Stimulated activated CD8-positive, alpha-beta memory T cell treated with anti-CD3 and anti-CD28 coated beads, Interleukin-4, amount 100 ng/mL, for 1 hour (primary cell): ENCODE measurements around the gene KRTAP10-5.
"Not testable (repeated sequence)": the region's sequence is repeated elsewhere in the genome, so short reads cannot be mapped to it uniquely, and the experiment has no call there.

Experiments
- DNase-seq, 2 donors: peaks; one replicate each; pipeline ENCODE4 v3.0.0-alpha.2; 2020; ENCODE audit warnings: low read depth in 2 of 2, low spot score in 1 of 2

KRTAP10-5 gene

DNA sequence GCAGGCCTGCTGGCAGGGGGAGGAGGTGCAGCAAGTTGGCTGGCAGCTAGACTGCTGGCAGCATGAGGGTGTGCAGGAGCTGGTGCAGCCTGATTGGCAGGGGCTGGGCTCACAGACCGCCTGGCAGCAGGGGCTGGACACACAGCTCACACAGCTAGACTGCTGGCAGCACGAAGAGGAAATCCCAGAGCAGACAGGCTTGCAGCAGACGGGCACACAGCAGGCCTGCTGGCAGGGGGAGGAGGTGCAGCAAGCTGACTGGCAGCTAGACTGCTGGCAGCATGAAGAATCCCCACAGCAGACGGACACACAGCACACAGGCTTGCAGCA is 11.4 kb upstream of the KRTAP10-5 start:
- DNase-seq = not testable (repeated sequence)

DNA sequence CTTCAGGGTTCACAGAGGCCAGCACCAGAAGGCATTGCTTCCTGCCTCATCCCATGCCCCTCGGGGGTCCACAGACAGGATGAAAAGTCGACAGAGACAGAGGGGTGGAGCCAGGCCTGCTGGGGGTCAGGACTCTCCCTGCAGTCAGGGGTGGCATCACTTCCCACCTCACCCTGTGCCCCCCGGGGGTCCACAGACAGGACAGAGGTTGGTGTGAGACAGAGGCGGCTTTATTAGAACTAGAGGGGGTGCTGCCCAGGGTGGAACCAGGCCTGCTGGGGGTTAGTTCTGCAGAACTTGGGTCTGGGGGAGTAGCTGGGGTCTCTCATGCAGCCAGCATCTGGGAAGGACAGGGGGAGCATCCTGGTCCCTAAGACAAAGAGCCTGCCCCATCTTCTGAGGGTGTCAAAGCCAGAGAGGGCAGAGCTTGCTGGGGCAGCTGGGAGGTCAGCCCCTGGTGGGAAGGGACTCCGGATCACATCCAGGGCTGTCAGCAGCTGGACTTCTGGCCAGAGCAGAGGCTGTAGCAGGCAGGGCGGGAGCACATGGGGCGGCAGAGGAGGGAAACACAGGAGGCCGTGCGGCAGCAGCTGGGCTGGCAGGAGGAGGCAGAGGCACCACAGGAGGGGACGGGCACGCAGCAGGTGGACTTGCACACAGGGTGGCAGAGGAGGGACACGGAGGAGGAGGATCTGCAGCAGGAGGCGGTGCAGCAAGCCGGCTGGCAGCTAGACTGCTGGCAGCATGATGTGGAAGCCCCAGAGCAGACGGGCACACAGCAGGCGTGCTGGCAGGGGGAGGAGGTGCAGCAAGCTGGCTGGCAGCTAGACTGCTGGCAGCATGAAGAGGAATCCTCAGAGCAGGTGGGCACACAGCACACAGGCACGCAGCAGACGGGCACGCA is 10.7 kb upstream of the KRTAP10-5 start:
- DNase-seq = not testable (repeated sequence)

DNA sequence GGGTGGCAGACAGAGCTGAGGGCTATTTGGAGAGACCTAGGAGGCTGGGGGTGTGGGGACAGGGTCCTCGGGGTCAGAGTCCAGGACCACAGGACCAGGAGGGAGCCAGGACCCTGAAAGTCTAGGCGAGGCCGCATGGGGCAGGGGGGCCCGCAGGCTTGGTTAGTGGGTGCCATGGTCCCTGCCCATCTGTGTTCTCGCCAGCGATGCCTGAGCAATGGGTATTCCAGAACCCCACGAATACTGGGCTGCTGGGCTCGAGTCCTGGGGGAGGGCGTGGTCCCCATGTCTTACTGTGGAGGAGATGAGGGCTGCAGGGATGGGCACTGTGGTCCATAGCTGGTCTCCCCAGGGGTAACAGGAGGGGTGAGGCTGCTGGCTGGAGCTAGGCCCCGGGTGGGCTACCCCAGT is 9.9 kb upstream of the KRTAP10-5 start:
- no peak for DNase-seq

DNA sequence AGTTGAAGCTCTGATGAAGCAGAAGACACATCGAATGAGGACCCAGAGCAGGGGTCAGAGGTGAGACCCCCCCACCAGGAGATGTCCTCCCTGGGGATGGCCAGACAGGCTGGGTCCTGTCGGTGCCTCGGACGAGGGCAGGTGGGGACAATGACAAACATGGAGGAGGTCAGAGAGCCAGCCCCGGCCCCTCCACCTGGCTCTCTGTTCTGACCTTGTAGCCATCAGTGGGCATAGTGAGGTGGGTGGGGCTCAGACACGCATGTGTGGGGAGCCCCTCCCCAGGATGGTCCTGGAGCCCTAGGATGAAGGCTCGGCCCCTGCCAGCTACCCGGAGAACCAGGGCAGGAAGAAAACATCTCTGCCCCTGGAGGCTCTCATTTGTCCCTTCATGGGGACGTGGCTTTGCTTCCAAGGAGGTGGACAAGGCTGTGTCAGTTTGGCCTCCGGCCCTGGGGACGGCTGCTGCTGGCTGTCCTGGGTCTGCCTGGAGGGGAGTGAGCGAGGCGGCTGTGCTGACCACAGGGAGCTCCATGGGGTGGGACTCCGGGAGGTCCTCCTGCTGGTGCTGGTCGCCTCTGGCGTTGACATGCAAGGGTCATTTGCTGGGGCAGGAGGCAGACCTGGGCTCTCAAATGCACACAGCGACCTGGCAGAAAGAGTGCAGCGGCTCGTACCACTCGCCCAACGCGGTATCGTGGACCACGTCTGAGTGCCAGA is 9.3 kb upstream of the KRTAP10-5 start:
- no peak for DNase-seq

DNA sequence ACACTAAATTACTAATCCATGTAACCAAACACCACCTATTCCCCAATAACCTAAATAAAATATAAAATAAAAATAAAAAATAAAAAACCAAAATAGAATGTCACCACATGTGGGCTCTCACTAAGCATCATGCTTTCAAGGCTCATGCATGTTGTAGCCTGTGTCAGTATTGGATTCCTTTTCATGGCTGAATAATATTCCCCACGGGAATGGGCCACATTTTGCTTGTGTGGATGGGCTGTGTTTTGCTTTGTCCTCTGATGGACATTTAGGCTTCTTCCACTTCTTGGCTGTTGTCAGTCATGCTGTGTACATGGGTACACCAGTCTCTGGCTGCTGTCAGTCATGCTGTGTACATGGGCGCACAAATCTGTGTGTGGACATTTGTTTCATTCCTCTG is 8.7 kb upstream of the KRTAP10-5 start:
- no peak for DNase-seq

DNA sequence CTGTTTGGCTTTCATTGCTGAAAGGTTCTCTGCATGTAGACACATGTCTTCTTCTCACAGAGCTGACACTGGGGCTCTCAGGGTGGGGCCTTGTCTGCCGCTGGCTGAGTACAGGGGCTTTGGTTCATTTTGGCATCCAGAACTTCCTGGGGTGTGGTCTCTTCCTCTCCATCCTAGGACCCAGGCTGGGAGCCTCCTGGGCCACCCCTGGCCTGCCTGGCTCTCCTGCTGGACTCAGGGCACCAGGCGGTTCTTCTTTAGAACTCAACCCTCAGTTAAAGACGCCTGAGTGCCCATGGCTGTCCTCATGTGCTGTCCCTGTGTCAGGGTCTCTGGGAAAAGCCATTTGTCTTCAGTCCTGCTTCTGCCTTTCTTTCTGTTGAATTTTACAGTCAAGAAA is 5.5 kb upstream of the KRTAP10-5 start:
- no peak for DNase-seq

DNA sequence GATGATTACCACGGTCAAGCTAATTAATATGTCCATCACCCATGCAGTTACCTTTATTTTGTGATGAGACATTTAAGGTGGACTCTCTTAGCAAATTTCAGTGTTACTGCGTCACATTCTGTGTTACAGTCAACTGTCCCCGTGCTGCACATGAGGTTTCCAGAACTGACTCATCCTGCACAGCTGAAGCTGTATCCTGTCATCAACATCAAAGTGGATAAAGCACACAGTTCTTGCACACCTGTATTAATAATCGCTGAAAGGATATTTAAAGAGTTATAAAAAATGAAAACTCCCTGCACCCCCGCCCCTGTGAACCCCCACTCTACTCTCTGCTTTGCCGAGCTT is 3.4 kb upstream of the KRTAP10-5 start:
- DNase-seq = no peak

DNA sequence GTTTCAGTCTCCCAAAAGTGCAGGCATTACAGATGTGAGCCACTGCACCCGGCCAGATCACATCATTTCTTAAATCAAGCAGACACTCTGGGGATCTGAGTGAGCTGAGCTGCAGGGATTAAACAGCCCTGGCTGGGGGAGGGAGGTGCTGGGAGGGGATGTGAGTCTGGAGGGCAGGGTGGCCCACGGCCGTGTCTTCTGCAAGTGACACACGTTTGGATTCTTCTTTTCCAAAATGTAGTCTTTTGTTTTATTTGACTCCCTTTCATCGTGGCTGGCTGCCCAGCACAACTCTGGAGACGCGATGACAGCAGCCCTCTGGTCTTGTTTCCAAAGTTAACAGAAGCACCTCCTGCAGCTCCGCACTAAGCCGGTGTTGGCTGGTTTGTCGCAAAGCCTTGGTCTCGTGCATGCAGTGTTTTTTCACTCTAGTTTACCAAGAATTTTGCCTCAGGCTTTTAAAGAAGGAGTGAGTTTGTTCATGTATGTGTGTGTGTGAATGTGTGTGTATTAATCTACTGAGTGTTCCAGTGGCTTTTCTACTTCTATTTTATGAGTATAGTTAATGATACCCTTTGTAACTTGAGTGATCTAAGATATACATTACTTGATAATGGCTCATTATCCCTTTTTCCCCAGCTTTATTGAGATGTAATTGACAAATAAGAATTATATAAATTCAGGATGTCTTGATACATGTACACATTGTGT is 2.8 kb upstream of the KRTAP10-5 start:
- DNase-seq = no peak

DNA sequence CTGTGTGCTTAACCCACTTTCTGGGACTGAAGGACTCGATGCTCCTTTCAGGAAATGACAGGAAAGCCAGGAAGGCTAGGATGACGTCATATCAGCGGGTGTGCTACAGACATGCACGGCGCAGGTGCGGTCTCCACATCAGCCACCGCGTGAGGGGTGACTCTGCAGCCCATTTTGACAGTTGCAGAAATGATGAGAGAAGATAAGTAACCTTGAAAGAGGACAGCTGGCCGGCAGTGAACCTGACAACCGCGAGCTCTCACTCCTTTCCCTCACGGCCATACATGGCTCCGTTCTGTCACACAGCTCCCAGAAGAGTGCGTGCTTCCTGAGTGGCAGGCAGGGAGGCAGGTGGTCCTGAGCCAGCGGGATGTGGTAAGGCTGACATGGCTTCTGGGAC is 1.7 kb upstream of the KRTAP10-5 start:
- no peak for DNase-seq

DNA sequence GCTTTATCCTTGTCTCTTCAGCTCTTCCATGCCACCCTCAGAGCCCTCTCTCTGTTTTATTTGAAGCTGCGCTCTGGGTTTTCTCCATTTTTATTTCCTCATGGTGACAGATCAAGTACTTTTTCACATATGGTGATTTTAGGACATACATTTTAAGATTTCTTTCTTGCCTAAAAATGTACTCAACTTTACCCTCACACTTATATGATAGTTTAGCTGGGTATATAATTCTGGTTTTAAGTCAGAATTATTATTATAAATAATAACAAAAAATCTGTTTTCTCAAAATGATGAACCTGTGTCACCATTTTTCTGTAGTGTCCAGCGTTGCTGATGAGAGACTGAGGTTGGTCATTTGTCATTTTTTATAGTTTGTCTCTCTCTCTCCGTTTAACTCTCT is 754 bp upstream of the KRTAP10-5 start:
- no peak for DNase-seq

DNA sequence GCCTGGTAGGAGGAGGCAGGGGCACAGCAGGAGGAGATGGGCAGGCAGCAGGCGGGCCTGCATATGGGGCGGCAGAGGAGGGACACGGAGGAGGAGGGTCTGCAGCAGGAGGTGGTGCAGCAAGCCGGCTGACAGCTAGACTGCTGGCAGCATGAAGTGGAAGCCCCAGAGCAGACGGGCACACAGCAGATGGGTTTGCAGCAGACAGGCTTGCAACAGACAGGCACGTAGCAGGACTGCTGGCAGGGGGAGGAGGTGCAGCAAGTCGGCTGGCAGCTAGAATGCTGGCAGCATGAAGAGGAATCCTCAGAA is 615 bp downstream of the KRTAP10-5 start:
- DNase-seq = no peak

DNA sequence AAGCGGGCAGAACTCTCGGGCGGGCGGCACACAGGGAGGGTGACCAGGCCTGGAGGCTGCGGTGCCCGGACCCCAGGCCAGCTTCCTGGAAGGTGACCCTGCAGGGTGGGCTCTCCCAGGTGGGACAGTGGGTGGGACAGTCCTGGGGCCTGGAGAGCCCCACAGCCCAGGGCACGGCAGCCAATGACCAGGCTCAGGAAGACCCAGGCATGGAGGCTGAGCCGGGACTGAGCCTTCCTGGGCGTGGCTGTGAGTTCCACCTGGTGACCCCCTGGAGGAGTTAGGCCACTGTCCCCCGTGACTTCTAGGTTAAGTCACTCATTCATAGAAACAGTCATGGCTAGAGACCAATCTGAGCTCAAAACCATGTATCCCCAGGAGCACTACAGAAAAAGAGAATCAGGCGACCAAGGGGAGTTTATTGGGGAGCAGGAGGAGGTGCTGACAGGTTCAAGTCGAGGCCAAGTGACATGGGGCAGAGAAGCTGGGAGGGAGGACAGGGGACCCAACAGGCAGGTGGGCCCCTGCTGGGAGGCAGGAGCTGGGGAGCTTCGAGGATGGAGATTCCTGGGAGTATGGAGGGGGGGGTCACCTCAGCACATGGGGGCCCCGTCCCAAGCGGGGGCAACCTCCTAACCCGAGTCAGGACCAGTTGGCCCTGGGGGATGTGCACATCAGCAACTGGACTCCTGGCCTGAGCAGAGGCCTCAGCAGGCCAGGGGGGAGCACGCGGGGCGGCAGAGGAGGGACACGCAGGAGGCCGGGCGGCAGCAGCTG is 1.2 kb downstream of the KRTAP10-5 start:
- no peak for DNase-seq

DNA sequence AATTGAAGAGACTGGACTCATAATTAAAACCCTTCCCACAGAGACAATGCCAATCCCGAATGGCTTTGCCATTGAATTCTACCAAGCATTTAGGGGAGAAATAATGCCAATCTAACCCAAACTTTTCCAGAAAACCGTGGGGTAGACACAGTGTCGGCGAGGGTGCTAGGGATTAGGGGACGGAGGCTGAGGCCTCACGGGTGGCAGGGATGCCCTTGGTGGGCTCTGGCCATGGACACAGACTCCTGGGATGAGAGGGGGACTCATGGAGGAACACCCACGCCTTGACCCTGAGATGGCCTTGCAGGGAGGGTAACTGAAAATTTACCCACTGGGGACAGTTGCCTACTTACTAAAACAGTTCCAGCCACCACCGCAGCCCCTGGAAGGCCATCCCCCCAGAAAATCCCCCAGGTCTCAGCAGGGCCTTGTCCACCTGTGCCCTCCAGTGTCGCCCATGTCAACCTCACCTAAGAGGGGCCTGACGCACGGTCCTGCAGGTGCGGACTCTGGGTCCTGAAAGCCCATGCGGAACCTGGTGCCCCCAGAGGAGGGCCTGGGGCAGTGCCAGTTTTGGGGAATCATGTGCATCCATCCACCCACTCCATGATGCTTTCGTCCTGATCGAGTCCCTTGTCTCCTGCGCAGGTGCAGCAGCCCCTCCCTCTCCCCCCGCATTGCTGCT is 1.9 kb downstream of the KRTAP10-5 start:
- DNase-seq = no peak

DNA sequence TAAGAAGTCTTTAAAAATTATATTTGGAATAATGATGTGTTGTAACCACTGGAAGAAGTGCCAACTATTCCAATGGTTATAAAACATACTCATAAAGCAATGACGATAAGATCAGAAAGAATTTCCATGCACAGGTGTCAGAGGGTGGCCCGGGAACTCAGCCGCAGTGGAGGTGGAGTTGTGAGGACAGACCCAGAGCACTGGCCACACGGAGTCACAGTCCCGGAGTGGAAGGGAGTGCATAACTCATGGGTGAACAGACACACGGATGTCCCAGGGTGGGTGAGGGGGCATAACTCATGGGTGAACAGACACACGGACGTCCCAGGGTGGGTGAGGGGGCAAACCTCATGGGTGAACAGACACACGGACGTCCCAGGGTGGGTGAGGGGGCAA is 4.4 kb downstream of the KRTAP10-5 start:
- DNase-seq = no peak

DNA sequence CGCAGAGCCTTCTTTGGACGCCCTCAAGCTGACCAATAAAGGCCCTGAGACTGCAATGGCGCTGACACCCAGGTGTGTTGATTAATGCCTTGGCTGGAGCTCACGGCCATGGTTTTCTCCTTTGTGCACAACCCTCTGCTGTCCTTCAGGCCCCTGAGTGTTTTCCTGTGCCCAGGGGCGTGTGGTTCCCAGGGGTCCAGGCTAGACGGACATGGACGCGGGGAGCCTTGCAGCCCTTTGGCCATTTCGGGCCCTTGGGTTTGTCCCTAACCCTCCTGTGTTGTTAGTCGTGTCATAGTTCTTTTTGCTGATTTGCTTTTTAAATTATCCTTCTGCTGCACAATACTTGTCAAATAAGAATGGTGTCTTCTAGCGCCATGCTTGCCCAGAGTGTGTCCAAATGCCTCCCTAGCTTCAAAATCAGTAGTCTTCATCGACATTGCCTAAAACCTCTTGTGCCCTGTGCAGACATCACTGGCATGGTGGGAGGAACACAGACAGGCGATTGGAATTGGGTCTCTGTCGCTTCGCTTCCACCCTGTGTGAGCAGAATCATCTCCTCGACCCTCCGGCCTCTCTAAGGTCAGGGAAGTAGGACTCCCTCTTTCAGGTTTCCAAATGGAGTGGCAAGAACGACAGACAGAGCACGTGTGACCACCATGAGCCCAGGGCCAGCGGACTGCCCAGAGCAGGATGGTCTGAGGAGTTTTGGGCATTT is 4.9 kb downstream of the KRTAP10-5 start:
- no peak for DNase-seq

DNA sequence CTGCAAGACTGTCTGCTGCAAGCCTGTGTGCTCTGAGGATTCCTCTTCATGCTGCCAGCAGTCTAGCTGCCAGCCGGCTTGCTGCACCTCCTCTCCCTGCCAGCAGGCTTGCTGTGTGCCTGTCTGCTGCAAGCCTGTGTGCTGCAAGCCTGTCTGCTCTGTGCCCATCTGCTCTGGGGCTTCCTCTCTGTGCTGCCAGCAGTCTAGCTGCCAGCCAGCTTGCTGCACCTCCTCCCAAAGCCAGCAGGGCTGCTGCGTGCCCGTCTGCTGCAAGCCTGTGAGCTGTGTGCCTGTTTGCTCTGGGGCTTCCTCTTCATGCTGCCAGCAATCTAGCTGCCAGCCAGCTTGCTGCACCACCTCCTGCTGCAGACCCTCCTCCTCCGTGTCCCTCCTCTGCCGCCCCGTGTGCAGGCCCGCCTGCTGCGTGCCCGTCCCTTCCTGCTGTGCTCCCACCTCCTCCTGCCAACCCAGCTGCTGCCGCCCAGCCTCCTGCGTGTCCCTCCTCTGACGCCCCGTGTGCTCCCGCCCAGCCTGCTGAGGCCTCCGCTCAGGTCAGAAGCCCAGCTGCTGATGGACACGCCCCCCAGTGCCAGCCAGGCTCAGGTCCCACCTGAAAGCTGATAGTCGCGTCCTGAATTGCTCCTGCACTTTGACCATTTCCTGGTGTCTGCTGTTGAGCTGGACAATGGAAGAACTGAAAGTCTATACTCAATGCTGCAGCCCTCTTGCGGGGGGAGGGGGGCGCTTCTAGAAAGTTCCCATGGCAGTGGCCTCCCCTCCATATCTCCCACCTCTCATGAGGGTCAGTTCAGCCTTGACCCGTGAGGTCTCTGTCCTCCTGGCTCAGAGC is 5.7 kb downstream of the KRTAP10-5 start:
- DNase-seq = no peak

DNA sequence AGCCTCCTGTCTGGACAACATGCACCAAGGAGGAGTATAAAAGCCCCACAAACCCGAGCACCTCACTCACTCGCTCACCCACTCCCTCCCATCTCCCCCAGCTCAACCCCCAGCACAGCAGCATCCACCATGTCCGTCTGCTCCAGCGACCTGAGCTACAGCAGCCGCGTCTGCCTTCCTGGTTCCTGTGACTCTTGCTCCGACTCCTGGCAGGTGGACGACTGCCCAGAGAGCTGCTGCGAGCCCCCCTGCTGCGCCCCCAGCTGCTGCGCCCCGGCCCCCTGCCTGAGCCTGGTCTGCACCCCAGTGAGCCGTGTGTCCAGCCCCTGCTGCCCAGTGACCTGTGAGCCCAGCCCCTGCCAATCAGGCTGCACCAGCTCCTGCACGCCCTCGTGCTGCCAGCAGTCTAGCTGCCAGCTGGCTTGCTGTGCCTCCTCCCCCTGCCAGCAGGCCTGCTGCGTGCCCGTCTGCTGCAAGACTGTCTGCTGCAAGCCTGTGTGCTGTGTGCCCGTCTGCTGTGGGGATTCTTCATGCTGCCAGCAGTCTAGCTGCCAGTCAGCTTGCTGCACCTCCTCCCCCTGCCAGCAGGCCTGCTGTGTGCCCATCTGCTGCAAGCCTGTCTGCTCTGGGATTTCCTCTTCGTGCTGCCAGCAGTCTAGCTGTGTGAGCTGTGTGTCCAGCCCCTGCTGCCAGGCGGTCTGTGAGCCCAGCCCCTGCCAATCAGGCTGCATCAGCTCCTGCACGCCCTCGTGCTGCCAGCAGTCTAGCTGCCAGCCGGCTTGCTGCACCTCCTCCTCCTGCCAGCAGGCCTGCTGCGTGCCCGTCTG is 6.6 kb downstream of the KRTAP10-5 start, which contains the start of gene KRTAP10-4:
KRTAP10-4 (plus strand) TSS at position 100 of the 827 bp plus-strand sequence; CDS start at position 130, 30 bp downstream.
- DNase-seq = not testable (repeated sequence)

DNA sequence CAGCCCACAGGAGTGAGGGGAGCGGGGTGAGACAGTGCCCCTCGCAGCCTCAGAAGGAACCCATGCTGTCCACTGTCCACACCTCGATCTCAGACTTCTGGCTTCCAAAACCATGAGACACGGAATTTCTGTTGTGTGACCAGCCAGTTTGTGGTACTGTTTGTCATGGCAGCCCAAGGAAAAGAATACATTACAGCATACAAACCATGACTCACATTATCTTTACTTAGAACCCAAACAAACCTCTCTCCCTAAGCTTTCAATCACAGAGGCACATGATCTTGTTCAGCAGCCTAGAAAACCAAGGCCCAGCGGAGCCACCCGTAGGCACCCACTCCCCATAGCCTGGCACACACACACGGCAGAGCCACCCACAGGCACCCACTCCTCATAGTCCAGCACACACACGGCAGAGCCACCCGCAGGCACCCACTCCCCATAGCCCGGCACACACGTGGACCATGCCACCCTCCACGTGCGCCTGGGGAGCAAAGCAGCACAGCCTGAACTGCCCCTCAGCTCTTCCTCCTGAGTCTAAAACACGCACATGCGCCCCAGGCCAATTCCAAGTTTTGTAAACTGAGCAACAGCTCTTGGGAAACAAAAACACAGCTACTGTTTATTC is 7.3 kb downstream of the KRTAP10-5 start:
- DNase-seq = no peak
